HCT116 (cell line): ENCODE data around the gene MEOX1. TPM values are rescaled to one million over a fixed set of nuclear protein-coding genes. Genes with fewer than 3 reads are reported as not detected.

Source experiments
- ATAC-seq: fragments of 200-7000 bp; cut with Tn5 transposase; 2 replicates; pipeline ENCODE4 v1.9.1; 2020; ENCODE audit warnings: mild to moderate bottlenecking, moderate library complexity
- BruUV-seq: library from RNA; stranded (reverse); fragments of 400-500 nt; replicated peaks from 2 replicates; lab custom pipeline; 2021; lab: Mats Ljungman, UMichigan
- CTCF ChIA-PET: fragments of 300-600 bp; sonication (Branson Sonifier 250); formaldehyde crosslinking; loops from one replicate; lab custom pipeline; 2021; ENCODE audit warnings: antibody characterized with exemption; lab: Charles Lee
- POLR2A ChIA-PET: fragments of 300-600, 350-600 bp; sonication (Branson Sonifier 250); formaldehyde crosslinking; loops from one replicate; lab custom pipeline; 2021; ENCODE audit warnings: antibody characterized with exemption; lab: Charles Lee
- RAD21 ChIA-PET, 2 experiments: fragments of 300-600 bp; sonication (Branson Sonifier 250); formaldehyde crosslinking; loops; one replicate each; lab custom pipeline; 2023; ENCODE audit warnings: low total read pairs in 2 of 2; ENCODE audit not compliant: uncharacterized antibody in 2 of 2, unreplicated experiment in 2 of 2, low non-redundant PET in 1 of 2; lab: Charles Lee
- DNase-seq: peaks from one replicate; pipeline ENCODE4 v3.0.0-alpha.2; 2010; ENCODE audit warnings: low read depth, low spot score
- H2AFZ ChIP-seq: fragments of 200-600 bp; shearing (Covaris generic), sonication (generic); 2 replicates; pipeline ENCODE4 v1.6.1; 2017; ENCODE audit warnings: low read depth, mixed run types, mixed read lengths, antibody characterized with exemption, low read length; ENCODE audit not compliant: poor library complexity, severe bottlenecking
- H3K27ac ChIP-seq: 2 replicates; pipeline ENCODE4 v1.5.1; 2012; ENCODE audit warnings: low read depth, low read length
- H3K27me3 ChIP-seq: fragments of 200-600 bp; sonication (generic); 2 replicates; pipeline ENCODE4 v1.6.1; 2016; ENCODE audit warnings: mixed run types, low read length, mixed read lengths; ENCODE audit not compliant: insufficient read depth
- H3K36me3 ChIP-seq, 2 experiments: fragments of 200-500 bp in 1 of 2; fragments of 200-600 bp in 1 of 2; sonication (Bioruptor generic) in 1 of 2; sonication (generic) in 1 of 2; 2 replicates each; pipeline versions ENCODE4 v1.5.1 to v1.6.1; 2014 to 2016; ENCODE audit warnings: low read length in 2 of 2, inconsistent platforms in 1 of 2, mixed read lengths in 1 of 2, mixed run types in 1 of 2; ENCODE audit not compliant: insufficient read depth in 2 of 2, control insufficient read depth in 1 of 2
- H3K4me1 ChIP-seq, 2 experiments: fragments of 200-600 bp in 1 of 2; sonication (generic) in 1 of 2; 2 replicates each; pipeline versions ENCODE4 v1.5.1 to v1.6.1; 2012 to 2017; ENCODE audit warnings: low read length in 2 of 2, inconsistent platforms in 1 of 2, mild to moderate bottlenecking in 1 of 2, mixed read lengths in 1 of 2, mixed run types in 1 of 2, moderate library complexity in 1 of 2; ENCODE audit not compliant: insufficient read depth in 2 of 2, control insufficient read depth in 1 of 2
- H3K4me2 ChIP-seq: fragments of 200-600 bp; sonication (generic); 2 replicates; pipeline ENCODE4 v1.6.1; 2017; ENCODE audit warnings: mixed run types, low read length, mixed read lengths
- H3K4me3 ChIP-seq, 2 experiments: fragments of 200-600 bp in 1 of 2; sonication (generic) in 1 of 2; replicated peaks in 1 of 2; 2 replicates each; pipeline ENCODE4 v1.5.1; 2011 to 2016; ENCODE audit warnings: low read length in 2 of 2, control low read depth in 1 of 2, low read depth in 1 of 2, mild to moderate bottlenecking in 1 of 2, mixed read lengths in 1 of 2, mixed run types in 1 of 2
- H3K79me2 ChIP-seq: fragments of 200-600 bp; sonication (generic); 2 replicates; pipeline ENCODE4 v1.6.1; 2017; ENCODE audit warnings: mild to moderate bottlenecking, mixed run types, low read length, moderate library complexity, mixed read lengths; ENCODE audit not compliant: insufficient read depth
- H3K9ac ChIP-seq: fragments of 200-600 bp; sonication (generic); 2 replicates; pipeline ENCODE4 v1.6.1; 2016; ENCODE audit warnings: low read length, mixed read lengths
- H3K9me2 ChIP-seq: fragments of 200-600 bp; sonication (generic), shearing (Covaris generic); 2 replicates; pipeline ENCODE4 v1.6.1; 2017; ENCODE audit warnings: mixed run types, mild to moderate bottlenecking, moderate library complexity; ENCODE audit not compliant: insufficient read depth
- H3K9me3 ChIP-seq, 2 experiments: fragments of 200-500 bp in 1 of 2; fragments of 200-600 bp in 1 of 2; sonication (Bioruptor generic) in 1 of 2; sonication (generic) in 1 of 2; 2 replicates each; pipeline ENCODE4 v1.6.1; 2014 to 2017; ENCODE audit warnings: low read length in 2 of 2, mixed read lengths in 2 of 2, inconsistent platforms in 1 of 2, low read depth in 1 of 2, mild to moderate bottlenecking in 1 of 2, mixed run types in 1 of 2, moderate library complexity in 1 of 2; ENCODE audit not compliant: control insufficient read depth in 1 of 2, insufficient read depth in 1 of 2
- H4K20me1 ChIP-seq: fragments of 200-600 bp; sonication (generic), shearing (Covaris generic); 2 replicates; pipeline ENCODE4 v1.6.1; 2017; ENCODE audit warnings: mixed run types, mild to moderate bottlenecking, moderate library complexity; ENCODE audit not compliant: insufficient read depth
- CBX3 ChIP-seq: IDR thresholded peaks from 2 replicates; pipeline ENCODE4 v1.6.1; 2012; ENCODE audit warnings: low read depth
- CEBPB ChIP-seq: IDR thresholded peaks from 2 replicates; pipeline ENCODE4 v1.6.1; 2012; ENCODE audit warnings: low read depth
- ELF1 ChIP-seq: IDR thresholded peaks from 2 replicates; pipeline ENCODE4 v1.6.1; 2012; ENCODE audit warnings: low read depth, borderline replicate concordance
- EZH2 ChIP-seq: fragments of 200-600 bp; sonication (generic); IDR thresholded peaks from 2 replicates; pipeline ENCODE4 v1.6.1; 2017; ENCODE audit warnings: antibody characterized with exemption, mixed run types
- FOSL1 ChIP-seq: IDR thresholded peaks from 2 replicates; pipeline ENCODE4 v1.6.1; 2012; ENCODE audit warnings: low read depth
- POLR2A ChIP-seq: IDR thresholded peaks from 2 replicates; pipeline ENCODE4 v1.7.0; 2011; ENCODE audit warnings: borderline replicate concordance; ENCODE audit not compliant: insufficient read depth, insufficient read length; ENCODE audit errors: extremely low read depth
- POLR2AphosphoS5 ChIP-seq: IDR thresholded peaks from 2 replicates; pipeline ENCODE4 v1.6.1; 2011; ENCODE audit warnings: mild to moderate bottlenecking, low read depth, low read length, moderate library complexity
- RAD21 ChIP-seq: IDR thresholded peaks from 2 replicates; pipeline ENCODE4 v1.6.1; 2012; ENCODE audit warnings: low read depth, mild to moderate bottlenecking
- SIN3A ChIP-seq: IDR thresholded peaks from 2 replicates; pipeline ENCODE4 v1.6.1; 2012; ENCODE audit warnings: low read depth
- ZNF274 ChIP-seq: fragments of 200-500 bp; sonication (Bioruptor generic); IDR thresholded peaks from 2 replicates; pipeline ENCODE4 v1.6.1; 2014; ENCODE audit warnings: mild to moderate bottlenecking, low read depth, low read length, inconsistent platforms
- intact Hi-C: fragments of 100-400 bp; cut with micrococcal nuclease; formaldehyde crosslinking; loops from 2 replicates; pipeline ENCODE4 v1.10.0; 2022
- total RNA-seq: library from RNA; stranded (reverse); gene quantifications from one replicate; pipeline ENCODE4 v1.2.1, GENCODE V29; 2021; ENCODE audit not compliant: unreplicated experiment
- TF ChIP-seq, protein P1 (sequence below), 3 experiments: fragments of 200-600 bp in 1 of 3; sonication (generic) in 1 of 3; IDR thresholded peaks in 2 of 3; conservative IDR thresholded peaks in 1 of 3; 2 replicates each; pipeline ENCODE4 v1.5.1; 2012 to 2017; ENCODE audit warnings: low read depth in 2 of 3, low read length in 2 of 3, antibody characterized with exemption in 1 of 3, borderline replicate concordance in 1 of 3, control low read depth in 1 of 3, mild to moderate bottlenecking in 1 of 3, mixed read lengths in 1 of 3, mixed run types in 1 of 3, moderate library complexity in 1 of 3; ENCODE audit not compliant: insufficient read depth in 1 of 3
- TF ChIP-seq, protein P2 (sequence below): IDR thresholded peaks from 2 replicates; pipeline ENCODE4 v1.6.1; 2012
- TF ChIP-seq, protein P3 (sequence below): IDR thresholded peaks from 2 replicates; pipeline ENCODE4 v1.6.1; 2011; ENCODE audit warnings: mild to moderate bottlenecking, low read length, moderate library complexity; ENCODE audit not compliant: insufficient replicate concordance; ENCODE audit errors: extremely low read depth
- TF ChIP-seq, protein P4 (sequence below): IDR thresholded peaks from 2 replicates; pipeline ENCODE4 v1.6.1; 2012

The MEOX1 gene
- total RNA-seq, 1 experiment from 2014 or later, result not detected

DNA sequence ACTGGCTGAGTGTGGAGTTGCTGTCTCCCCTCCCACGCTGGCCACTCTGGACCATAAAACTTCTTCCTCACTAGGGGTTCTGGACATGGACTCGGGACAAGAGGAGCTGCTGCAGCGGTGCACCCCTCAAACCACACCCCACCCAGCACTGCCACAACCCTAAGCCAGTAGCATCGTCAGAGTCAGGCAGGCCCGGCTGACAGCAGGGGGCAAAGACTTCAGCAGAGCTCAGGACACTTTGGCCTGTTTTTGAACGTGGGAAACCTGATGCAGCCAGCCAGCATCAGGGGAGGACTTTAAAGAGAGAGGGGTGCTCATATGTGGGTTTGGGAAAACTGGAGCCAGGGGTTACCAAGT lies 9.6 kb downstream of the MEOX1 start (continued):
- TF ChIP-seq, protein P1, sequence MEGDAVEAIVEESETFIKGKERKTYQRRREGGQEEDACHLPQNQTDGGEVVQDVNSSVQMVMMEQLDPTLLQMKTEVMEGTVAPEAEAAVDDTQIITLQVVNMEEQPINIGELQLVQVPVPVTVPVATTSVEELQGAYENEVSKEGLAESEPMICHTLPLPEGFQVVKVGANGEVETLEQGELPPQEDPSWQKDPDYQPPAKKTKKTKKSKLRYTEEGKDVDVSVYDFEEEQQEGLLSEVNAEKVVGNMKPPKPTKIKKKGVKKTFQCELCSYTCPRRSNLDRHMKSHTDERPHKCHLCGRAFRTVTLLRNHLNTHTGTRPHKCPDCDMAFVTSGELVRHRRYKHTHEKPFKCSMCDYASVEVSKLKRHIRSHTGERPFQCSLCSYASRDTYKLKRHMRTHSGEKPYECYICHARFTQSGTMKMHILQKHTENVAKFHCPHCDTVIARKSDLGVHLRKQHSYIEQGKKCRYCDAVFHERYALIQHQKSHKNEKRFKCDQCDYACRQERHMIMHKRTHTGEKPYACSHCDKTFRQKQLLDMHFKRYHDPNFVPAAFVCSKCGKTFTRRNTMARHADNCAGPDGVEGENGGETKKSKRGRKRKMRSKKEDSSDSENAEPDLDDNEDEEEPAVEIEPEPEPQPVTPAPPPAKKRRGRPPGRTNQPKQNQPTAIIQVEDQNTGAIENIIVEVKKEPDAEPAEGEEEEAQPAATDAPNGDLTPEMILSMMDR (IDR thresholded peaks at IDR 0.05 in 2 of 3, conservative IDR thresholded peaks at IDR 0.05 in 1 of 3; ENCODE audit: borderline replicate concordance in 1 of 3, insufficient read depth in 1 of 3, low read depth in 2 of 3, low read length in 2 of 3), result no peak
- TF ChIP-seq ZNF274, result no peak
- TF ChIP-seq POLR2A, result no peak
- TF ChIP-seq CEBPB, result no peak
- TF ChIP-seq, protein P2, sequence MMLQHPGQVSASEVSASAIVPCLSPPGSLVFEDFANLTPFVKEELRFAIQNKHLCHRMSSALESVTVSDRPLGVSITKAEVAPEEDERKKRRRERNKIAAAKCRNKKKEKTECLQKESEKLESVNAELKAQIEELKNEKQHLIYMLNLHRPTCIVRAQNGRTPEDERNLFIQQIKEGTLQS, result no peak
- TF ChIP-seq, protein P3, sequence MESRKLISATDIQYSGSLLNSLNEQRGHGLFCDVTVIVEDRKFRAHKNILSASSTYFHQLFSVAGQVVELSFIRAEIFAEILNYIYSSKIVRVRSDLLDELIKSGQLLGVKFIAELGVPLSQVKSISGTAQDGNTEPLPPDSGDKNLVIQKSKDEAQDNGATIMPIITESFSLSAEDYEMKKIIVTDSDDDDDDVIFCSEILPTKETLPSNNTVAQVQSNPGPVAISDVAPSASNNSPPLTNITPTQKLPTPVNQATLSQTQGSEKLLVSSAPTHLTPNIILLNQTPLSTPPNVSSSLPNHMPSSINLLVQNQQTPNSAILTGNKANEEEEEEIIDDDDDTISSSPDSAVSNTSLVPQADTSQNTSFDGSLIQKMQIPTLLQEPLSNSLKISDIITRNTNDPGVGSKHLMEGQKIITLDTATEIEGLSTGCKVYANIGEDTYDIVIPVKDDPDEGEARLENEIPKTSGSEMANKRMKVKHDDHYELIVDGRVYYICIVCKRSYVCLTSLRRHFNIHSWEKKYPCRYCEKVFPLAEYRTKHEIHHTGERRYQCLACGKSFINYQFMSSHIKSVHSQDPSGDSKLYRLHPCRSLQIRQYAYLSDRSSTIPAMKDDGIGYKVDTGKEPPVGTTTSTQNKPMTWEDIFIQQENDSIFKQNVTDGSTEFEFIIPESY, result no peak
- no peak for TF ChIP-seq SIN3A

DNA sequence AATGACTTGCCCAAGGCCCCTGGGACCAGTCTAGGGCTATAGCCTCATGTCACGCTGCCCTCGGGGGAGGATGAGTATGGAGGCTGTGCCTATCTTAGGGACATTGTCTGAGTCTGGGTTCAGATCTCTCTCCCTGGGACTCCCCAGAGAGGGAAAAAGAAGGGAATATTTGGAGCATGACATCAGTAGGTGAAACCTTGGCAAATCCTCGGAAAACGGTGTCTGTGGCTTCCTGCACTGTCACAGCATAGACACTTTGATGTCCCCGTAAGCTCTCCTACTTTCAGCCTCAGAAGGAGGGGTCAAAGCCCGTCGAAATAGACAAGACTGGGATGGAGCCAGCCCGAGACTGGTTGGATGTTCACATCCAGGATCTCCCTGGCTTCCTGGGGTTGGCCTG lies 11.3 kb downstream of the MEOX1 start:
- Histone ChIP-seq H3K9me3 (no peaks in the 10 kb centered on the region), H3K4me1 (no peaks in the 10 kb centered on the region), H3K9me2 (no peaks in the 10 kb centered on the region), H3K27me3 (no peaks in the 10 kb centered on the region), H3K4me2 (no peak overlapping the region), H4K20me1 (no peaks in the 10 kb centered on the region), H3K79me2 (no peaks in the 10 kb centered on the region), H2AFZ (no peak overlapping the region), H3K4me3 (no peak overlapping the region), H3K27ac (no peak overlapping the region), H3K9ac (no peak overlapping the region), H3K36me3 (no peaks in the 10 kb centered on the region)
- BruUV-seq, result no TSS peak
- intact Hi-C loops, result no loop called here
- DNase-seq (no peak), ATAC-seq (no peak)
- POLR2A ChIA-PET, result no interaction called here
- no peak for TF ChIP-seq POLR2AphosphoS5
- no peak for TF ChIP-seq ZNF274
- TF ChIP-seq RAD21, result no peak
- no peak for TF ChIP-seq CEBPB
- TF ChIP-seq CBX3, result no peak
- TF ChIP-seq FOSL1, result no peak
- TF ChIP-seq EZH2, result no peak
- TF ChIP-seq, protein P3, result no peak
- TF ChIP-seq ELF1, result no peak
- TF ChIP-seq, protein P4, sequence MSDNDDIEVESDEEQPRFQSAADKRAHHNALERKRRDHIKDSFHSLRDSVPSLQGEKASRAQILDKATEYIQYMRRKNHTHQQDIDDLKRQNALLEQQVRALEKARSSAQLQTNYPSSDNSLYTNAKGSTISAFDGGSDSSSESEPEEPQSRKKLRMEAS, result no peak
- no peak for TF ChIP-seq POLR2A
- RAD21 ChIA-PET, result no interaction called here
- CTCF ChIA-PET, result no interaction called here
